GM12878 (cell line): ENCODE results near the gene MYH9. TPM values are rescaled to one million over a fixed set of nuclear protein-coding genes. Genes with fewer than 3 reads are reported as not detected.

ENCODE experiments used
- ATAC-seq: fragments of 200-7000 bp; cut with Tn5 transposase; 3 replicates; pipeline ENCODE4 v1.9.1; 2020; ENCODE audit warnings: mild to moderate bottlenecking, moderate library complexity
- BruUV-seq: library from RNA; stranded (reverse); fragments of 400-500 nt; replicated peaks from 2 replicates; lab custom pipeline; 2021; lab: Mats Ljungman, UMichigan
- CTCF ChIA-PET: fragments of 300-600 bp; sonication (Branson Sonifier 250); formaldehyde crosslinking; extraction: SDS; loops from one replicate; lab custom pipeline; 2021; ENCODE audit warnings: inconsistent platforms; lab: Yijun Ruan, JAX
- POLR2A ChIA-PET: fragments of 350-600 bp; formaldehyde crosslinking; extraction: SDS; loops from one replicate; lab custom pipeline; 2021; ENCODE audit warnings: inconsistent platforms; lab: Charles Lee
- RAD21 ChIA-PET: fragments of 300-600 bp; sonication (Branson Sonifier 250); formaldehyde crosslinking; loops from one replicate; lab custom pipeline; 2023; ENCODE audit warnings: antibody characterized with exemption; ENCODE audit not compliant: unreplicated experiment; lab: Charles Lee
- SMC1A ChIA-PET: fragments of 300-600 bp; sonication (Branson Sonifier 250); formaldehyde crosslinking; loops from one replicate; lab custom pipeline; 2023; ENCODE audit not compliant: unreplicated experiment, uncharacterized antibody; lab: Charles Lee
- DNase-seq: peaks from one replicate; pipeline ENCODE4 v3.0.0-alpha.2; 2011; ENCODE audit warnings: low read depth, low spot score
- FAIRE-seq: peaks from 3 replicates; lab custom pipeline; 2011; peaks lifted over from hg19 to GRCh38; lab: Jason Lieb, UNC
- H2AFZ ChIP-seq: 2 replicates; pipeline ENCODE4 v1.6.0; 2011; ENCODE audit warnings: low read depth, low read length, control low read depth; ENCODE audit not compliant: control insufficient read depth
- H3K27ac ChIP-seq: 2 replicates; pipeline ENCODE4 v1.5.1; 2011; ENCODE audit warnings: control low read depth; ENCODE audit not compliant: control insufficient read depth, insufficient read depth
- H3K27me3 ChIP-seq, 2 experiments: replicated peaks in 1 of 2; 2 replicates each; pipeline versions ENCODE4 v1.6.0 to v1.6.1; 2011; ENCODE audit warnings: low read length in 1 of 2; ENCODE audit not compliant: control insufficient read depth in 2 of 2, insufficient read depth in 2 of 2
- H3K36me3 ChIP-seq, 2 experiments: 2 replicates each; pipeline ENCODE4 v1.5.1; 2011; ENCODE audit warnings: low read length in 1 of 2; ENCODE audit not compliant: control insufficient read depth in 2 of 2, insufficient read depth in 2 of 2
- H3K4me1 ChIP-seq: 2 replicates; pipeline ENCODE4 v1.6.1; 2011; ENCODE audit warnings: mild to moderate bottlenecking, low read length, moderate library complexity, mixed read lengths; ENCODE audit not compliant: control insufficient read depth, insufficient read depth
- H3K4me2 ChIP-seq: 2 replicates; pipeline ENCODE4 v1.6.0; 2011; ENCODE audit warnings: control low read depth; ENCODE audit not compliant: control insufficient read depth, insufficient read depth
- H3K4me3 ChIP-seq: fragments of 200-600 bp; sonication (generic); 2 replicates; pipeline ENCODE4 v1.5.1; 2016
- H3K79me2 ChIP-seq: 2 replicates; pipeline ENCODE4 v1.6.0; 2011; ENCODE audit warnings: low read length; ENCODE audit not compliant: control insufficient read depth, insufficient read depth
- H3K9ac ChIP-seq: 2 replicates; pipeline ENCODE4 v1.8.0; 2011; ENCODE audit warnings: low read length, control low read depth, mixed read lengths; ENCODE audit not compliant: control insufficient read depth, insufficient read depth
- H3K9me3 ChIP-seq: replicated peaks from 3 replicates; pipeline ENCODE4 v1.5.1; 2011; ENCODE audit warnings: mild to moderate bottlenecking, low read length; ENCODE audit not compliant: control insufficient read depth, insufficient read depth
- H4K20me1 ChIP-seq: 2 replicates; pipeline ENCODE4 v1.6.0; 2011; ENCODE audit not compliant: control insufficient read depth, insufficient read depth
- CEBPB ChIP-seq, 2 experiments: fragments of 150-350 bp in 1 of 2; IDR thresholded peaks; 2 replicates each; pipeline ENCODE4 v1.6.1; 2012 to 2014; ENCODE audit warnings: low read depth in 2 of 2, low read length in 2 of 2, borderline replicate concordance in 1 of 2, inconsistent platforms in 1 of 2
- CHD4 ChIP-seq: fragments of 200-600 bp; sonication (generic); IDR thresholded peaks from 2 replicates; pipeline ENCODE4 v1.6.1; 2016; ENCODE audit warnings: mild to moderate bottlenecking
- E2F8 ChIP-seq: fragments of 450-650 bp; IDR thresholded peaks from 2 replicates; pipeline ENCODE4 v1.6.1; 2018; ENCODE audit warnings: mild to moderate bottlenecking, low read depth, moderate library complexity; ENCODE audit not compliant: partially characterized antibody
- EGR1 ChIP-seq, 2 experiments: IDR thresholded peaks; 1 replicate in 1 of 2; 2 replicates in 1 of 2; pipeline ENCODE4 v1.6.1; 2011 to 2012; ENCODE audit warnings: low read depth in 2 of 2, low read length in 2 of 2, borderline replicate concordance in 1 of 2, mild to moderate bottlenecking in 1 of 2, moderate library complexity in 1 of 2
- JUND ChIP-seq: IDR thresholded peaks from 2 replicates; pipeline ENCODE4 v1.6.1; 2012; ENCODE audit warnings: low read depth, mild to moderate bottlenecking, low read length, improper control_type of control experiment, moderate library complexity
- MEF2A ChIP-seq: IDR thresholded peaks from 2 replicates; pipeline ENCODE4 v1.6.1; 2011; ENCODE audit warnings: low read depth, mild to moderate bottlenecking, low read length, moderate library complexity; ENCODE audit not compliant: insufficient read depth
- PML ChIP-seq: IDR thresholded peaks from 2 replicates; pipeline ENCODE4 v1.6.1; 2012; ENCODE audit warnings: low read length, inconsistent platforms
- RAD51 ChIP-seq: fragments of 450-650 bp; IDR thresholded peaks from 2 replicates; pipeline ENCODE4 v1.6.1; 2016; ENCODE audit warnings: moderate library complexity, mild to moderate bottlenecking, inconsistent platforms
- RELB ChIP-seq: fragments of 450-650 bp; IDR thresholded peaks from 2 replicates; pipeline ENCODE4 v1.6.1; 2017; ENCODE audit warnings: low read depth, mild to moderate bottlenecking, moderate library complexity
- SMAD5 ChIP-seq: IDR thresholded peaks from 2 replicates; pipeline ENCODE4 v1.6.1; 2016; ENCODE audit warnings: antibody characterized with exemption, low read depth
- STAT3 ChIP-seq: IDR thresholded peaks from 2 replicates; pipeline ENCODE4 v1.6.1; 2011; ENCODE audit warnings: low read depth, low read length, improper control_type of control experiment
- YY1 ChIP-seq: IDR thresholded peaks from 2 replicates; pipeline ENCODE4 v1.6.1; 2011; ENCODE audit warnings: low read depth, mild to moderate bottlenecking, low read length
- ZNF384 ChIP-seq: IDR thresholded peaks from 2 replicates; pipeline ENCODE4 v1.6.1; 2012; ENCODE audit warnings: low read depth, mild to moderate bottlenecking, low read length, improper control_type of control experiment, borderline replicate concordance
- ZSCAN29 ChIP-seq: fragments of 450-650 bp; IDR thresholded peaks from 2 replicates; pipeline ENCODE4 v1.6.1; 2017; ENCODE audit warnings: mild to moderate bottlenecking, moderate library complexity
- WGBS: methylation state at CpG from one replicate; pipeline ENCODE4 v1.1.6; 2016; ENCODE audit warnings: low lambda C conversion rate; ENCODE audit not compliant: insufficient replicate concordance, insufficient coverage; ENCODE audit errors: missing lambda C conversion rate; 5-methylcytosine and 5-hydroxymethylcytosine counted together
- in situ Hi-C: fragments of 300-500 bp; cut with MboI; formaldehyde crosslinking; loops from 9 replicates; pipeline ENCODE4 v1.14.3; 2018; ENCODE audit warnings: mixed read lengths
- intact Hi-C: fragments of 100-400 bp; cut with micrococcal nuclease; formaldehyde crosslinking; loops from one replicate; pipeline ENCODE4 v1.14.2; 2022; ENCODE audit not compliant: unreplicated experiment
- polyA plus RNA-seq, 11 experiments: library from polyadenylated mRNA; depleted of rRNA in 4 of 11; unstranded in 6 of 11; stranded (reverse) in 5 of 11; fragments of >200 nt; fragmentation: Nextera tagmentation in 4 of 11; fragmentation: Illumina TruSeq in 1 of 11; extraction: Ambion mirVana in 4 of 11; extraction: Trizol in 1 of 11; gene quantifications; 1 replicate in 1 of 11; 2 replicates in 10 of 11; pipeline versions ENCODE4 v1.2.1 to v1.2.3, GENCODE V29; 2011 to 2016; ENCODE audit warnings: inconsistent platforms in 2 of 11, missing spikeins in 2 of 11, low read depth in 1 of 11
- total RNA-seq, 4 experiments: library from RNA; depleted of rRNA in 3 of 4; stranded (reverse); fragments of >200 nt in 3 of 4; fragmentation: Illumina TruSeq in 1 of 4; extraction: Trizol in 1 of 4; gene quantifications; 2 replicates each; pipeline versions ENCODE4 v1.2.1 to v1.2.3, GENCODE V29; 2013 to 2021
- TF ChIP-seq, protein P1 (sequence below): fragments of 450-650 bp; IDR thresholded peaks from 2 replicates; pipeline ENCODE4 v1.6.1; 2017; ENCODE audit warnings: mild to moderate bottlenecking, moderate library complexity

MYH9 gene
- total and polyA plus RNA-seq, 10 of the 15 experiments (the other 5 are each of a cell fraction or from before 2014, with no cell fraction given), result 5.1 to 525 (median 145) TPM

DNA sequence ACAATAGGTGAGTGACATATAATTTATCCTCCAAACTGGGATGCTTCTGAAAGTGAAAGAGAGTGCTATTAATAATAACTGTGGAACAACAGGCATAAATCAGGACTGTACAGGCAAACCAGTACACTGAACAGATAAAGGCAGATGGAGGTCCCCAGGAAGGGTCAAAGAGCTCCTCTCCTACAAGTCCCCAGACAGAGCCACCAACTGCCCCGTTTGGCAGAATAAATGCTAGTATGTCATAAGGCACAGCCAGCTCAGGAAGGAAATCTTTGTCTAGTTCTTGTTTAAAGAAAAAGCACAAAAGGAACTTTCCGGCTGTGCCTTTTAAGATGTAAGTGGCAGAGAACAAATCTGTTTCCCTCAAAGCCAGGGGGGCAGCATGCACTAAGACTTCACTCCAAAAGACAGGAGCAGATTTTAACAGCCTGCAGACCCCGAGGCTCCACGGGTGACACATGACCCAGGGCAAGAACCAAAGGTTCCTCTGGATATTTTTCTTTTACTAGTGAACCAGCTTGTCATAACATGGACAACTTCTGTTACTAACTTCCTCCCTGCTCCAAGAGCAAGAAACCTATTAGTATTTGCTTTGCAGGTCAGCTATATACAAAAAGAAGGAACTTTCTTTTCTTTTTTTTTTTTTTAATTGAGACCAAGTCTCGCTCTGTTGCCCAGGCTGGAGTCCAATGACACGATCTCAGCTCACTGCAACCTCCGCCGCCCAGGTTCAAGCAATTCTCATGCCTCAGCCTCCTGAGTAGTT lies 50.2 kb downstream of the MYH9 start:
- H4K20me1 ChIP-seq, result no peaks in the 10 kb centered on the region
- RAD21 ChIA-PET, result interaction anchor here (0.5 kb wide), 1 partner anchor 193 kb away, joined by 3 read pairs; no protein-coding TSS in a partner anchor
- TSS peak; percentile 24 for BruUV-seq
- POLR2A ChIA-PET, result interaction anchor here (1.1 to 1.3 kb wide), 2 partner anchors 9 to 48 kb away, joined by 3 read pairs; no protein-coding TSS in a partner anchor
- H3K9me3 ChIP-seq, result no peaks in the 10 kb centered on the region
- no peak overlapping the region for H2AFZ ChIP-seq
- H3K79me2 ChIP-seq, result peaks cover 39% of the 10 kb centered on the region
- H3K4me3 ChIP-seq, result no peak overlapping the region
- 49% methylated on average over 7 of the region's 8 CpGs for WGBS
- no peak overlapping the region for H3K4me2 ChIP-seq
- intact Hi-C loops (no loop called here), in situ Hi-C loops (no loop called here)
- SMC1A ChIA-PET, result interaction anchor here (1.2 to 1.8 kb wide), 2 partner anchors 13 to 41 kb away, joined by 3 to 4 read pairs; no protein-coding TSS in a partner anchor
- no peak for FAIRE-seq
- H3K4me1 ChIP-seq, result peaks cover 20% of the 10 kb centered on the region
- no peak for DNase-seq
- H3K9ac ChIP-seq, result no peak overlapping the region
- H3K27ac ChIP-seq, result no peak overlapping the region
- no peak for ATAC-seq
- CTCF ChIA-PET, result interaction anchor here (1.0 to 2.4 kb wide), 2 partner anchors 99 to 133 kb away, joined by 3 to 12 read pairs; partner anchors contain the start of gene APOL2
- H3K36me3 ChIP-seq, result peaks cover 45 to 48% of the 10 kb centered on the region in 2 experiments
- H3K27me3 ChIP-seq, result no peaks in the 10 kb centered on the region
- TF ChIP-seq YY1 (no peak), SMAD5 (no peak), JUND (no peak), RAD51 (no peak), CHD4 (no peak), MEF2A (no peak), E2F8 (no peak), PML (no peak), RELB (no peak), EGR1 (IDR thresholded peaks at IDR 0.05; ENCODE audit: borderline replicate concordance in 1 of 2, low read depth in 2 of 2, low read length in 2 of 2) (no peak), ZSCAN29 (no peak), ZNF384 (no peak), CEBPB (IDR thresholded peaks at IDR 0.05; ENCODE audit: borderline replicate concordance in 1 of 2, low read depth in 2 of 2, low read length in 2 of 2) (no peak), STAT3 (no peak)
- TF ChIP-seq, protein P1, sequence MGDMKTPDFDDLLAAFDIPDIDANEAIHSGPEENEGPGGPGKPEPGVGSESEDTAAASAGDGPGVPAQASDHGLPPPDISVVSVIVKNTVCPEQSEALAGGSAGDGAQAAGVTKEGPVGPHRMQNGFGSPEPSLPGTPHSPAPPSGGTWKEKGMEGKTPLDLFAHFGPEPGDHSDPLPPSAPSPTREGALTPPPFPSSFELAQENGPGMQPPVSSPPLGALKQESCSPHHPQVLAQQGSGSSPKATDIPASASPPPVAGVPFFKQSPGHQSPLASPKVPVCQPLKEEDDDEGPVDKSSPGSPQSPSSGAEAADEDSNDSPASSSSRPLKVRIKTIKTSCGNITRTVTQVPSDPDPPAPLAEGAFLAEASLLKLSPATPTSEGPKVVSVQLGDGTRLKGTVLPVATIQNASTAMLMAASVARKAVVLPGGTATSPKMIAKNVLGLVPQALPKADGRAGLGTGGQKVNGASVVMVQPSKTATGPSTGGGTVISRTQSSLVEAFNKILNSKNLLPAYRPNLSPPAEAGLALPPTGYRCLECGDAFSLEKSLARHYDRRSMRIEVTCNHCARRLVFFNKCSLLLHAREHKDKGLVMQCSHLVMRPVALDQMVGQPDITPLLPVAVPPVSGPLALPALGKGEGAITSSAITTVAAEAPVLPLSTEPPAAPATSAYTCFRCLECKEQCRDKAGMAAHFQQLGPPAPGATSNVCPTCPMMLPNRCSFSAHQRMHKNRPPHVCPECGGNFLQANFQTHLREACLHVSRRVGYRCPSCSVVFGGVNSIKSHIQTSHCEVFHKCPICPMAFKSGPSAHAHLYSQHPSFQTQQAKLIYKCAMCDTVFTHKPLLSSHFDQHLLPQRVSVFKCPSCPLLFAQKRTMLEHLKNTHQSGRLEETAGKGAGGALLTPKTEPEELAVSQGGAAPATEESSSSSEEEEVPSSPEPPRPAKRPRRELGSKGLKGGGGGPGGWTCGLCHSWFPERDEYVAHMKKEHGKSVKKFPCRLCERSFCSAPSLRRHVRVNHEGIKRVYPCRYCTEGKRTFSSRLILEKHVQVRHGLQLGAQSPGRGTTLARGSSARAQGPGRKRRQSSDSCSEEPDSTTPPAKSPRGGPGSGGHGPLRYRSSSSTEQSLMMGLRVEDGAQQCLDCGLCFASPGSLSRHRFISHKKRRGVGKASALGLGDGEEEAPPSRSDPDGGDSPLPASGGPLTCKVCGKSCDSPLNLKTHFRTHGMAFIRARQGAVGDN, result no peak
